ENCODE measurements around the gene KCNH8.

DNA sequence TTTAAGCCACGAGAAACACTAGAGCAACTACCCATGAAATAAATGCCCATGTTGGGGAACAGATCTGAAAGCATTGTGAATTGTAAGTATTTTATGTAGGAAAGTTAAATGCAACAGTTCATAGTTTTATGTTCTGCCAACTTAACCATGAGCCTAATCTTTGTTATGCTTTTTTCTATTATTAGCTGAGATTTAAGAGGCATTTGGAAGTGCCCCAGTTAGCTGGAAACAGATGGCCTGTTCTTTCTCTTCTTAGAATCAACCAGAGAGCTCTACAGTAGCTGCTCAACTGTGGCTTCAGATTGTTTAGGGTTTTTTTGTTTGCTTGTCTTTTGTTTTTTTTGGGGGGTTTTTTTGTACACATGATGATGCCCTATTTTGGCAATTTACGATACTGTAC is 284.4 kb downstream of the KCNH8 start:
- TF ChIP-seq, protein P1, sequence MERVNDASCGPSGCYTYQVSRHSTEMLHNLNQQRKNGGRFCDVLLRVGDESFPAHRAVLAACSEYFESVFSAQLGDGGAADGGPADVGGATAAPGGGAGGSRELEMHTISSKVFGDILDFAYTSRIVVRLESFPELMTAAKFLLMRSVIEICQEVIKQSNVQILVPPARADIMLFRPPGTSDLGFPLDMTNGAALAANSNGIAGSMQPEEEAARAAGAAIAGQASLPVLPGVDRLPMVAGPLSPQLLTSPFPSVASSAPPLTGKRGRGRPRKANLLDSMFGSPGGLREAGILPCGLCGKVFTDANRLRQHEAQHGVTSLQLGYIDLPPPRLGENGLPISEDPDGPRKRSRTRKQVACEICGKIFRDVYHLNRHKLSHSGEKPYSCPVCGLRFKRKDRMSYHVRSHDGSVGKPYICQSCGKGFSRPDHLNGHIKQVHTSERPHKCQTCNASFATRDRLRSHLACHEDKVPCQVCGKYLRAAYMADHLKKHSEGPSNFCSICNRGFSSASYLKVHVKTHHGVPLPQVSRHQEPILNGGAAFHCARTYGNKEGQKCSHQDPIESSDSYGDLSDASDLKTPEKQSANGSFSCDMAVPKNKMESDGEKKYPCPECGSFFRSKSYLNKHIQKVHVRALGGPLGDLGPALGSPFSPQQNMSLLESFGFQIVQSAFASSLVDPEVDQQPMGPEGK (CRISPR knock-in tag; IDR thresholded peaks at IDR 0.05; ENCODE audit: borderline replicate concordance) = no peak
- TF ChIP-seq GLIS3 (CRISPR knock-in tag; IDR thresholded peaks at IDR 0.05) (no peak), ZNF565 (CRISPR knock-in tag; conservative IDR thresholded peaks at IDR 0.05; ENCODE audit: low read depth) (no peak), ARNTL (CRISPR knock-in tag; IDR thresholded peaks at IDR 0.05; ENCODE audit: borderline replicate concordance, low read depth) (no peak), BACH2 (CRISPR knock-in tag; IDR thresholded peaks at IDR 0.05; ENCODE audit: borderline replicate concordance) (no peak), TCF4 (CRISPR knock-in tag; IDR thresholded peaks at IDR 0.05; ENCODE audit: borderline replicate concordance) (no peak), PPARA (CRISPR knock-in tag; IDR thresholded peaks at IDR 0.05; ENCODE audit: borderline replicate concordance) (no peak)
- TF ChIP-seq, protein P2, sequence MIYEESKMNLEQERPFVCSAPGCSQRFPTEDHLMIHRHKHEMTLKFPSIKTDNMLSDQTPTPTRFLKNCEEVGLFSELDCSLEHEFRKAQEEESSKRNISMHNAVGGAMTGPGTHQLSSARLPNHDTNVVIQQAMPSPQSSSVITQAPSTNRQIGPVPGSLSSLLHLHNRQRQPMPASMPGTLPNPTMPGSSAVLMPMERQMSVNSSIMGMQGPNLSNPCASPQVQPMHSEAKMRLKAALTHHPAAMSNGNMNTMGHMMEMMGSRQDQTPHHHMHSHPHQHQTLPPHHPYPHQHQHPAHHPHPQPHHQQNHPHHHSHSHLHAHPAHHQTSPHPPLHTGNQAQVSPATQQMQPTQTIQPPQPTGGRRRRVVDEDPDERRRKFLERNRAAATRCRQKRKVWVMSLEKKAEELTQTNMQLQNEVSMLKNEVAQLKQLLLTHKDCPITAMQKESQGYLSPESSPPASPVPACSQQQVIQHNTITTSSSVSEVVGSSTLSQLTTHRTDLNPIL (CRISPR knock-in tag; IDR thresholded peaks at IDR 0.05; ENCODE audit: low read depth) = no peak

Data from SK-N-SH treated with all-trans-retinoic acid at 6 μM for 48 hours (cell line).